H1 (cell line): Measurements from ENCODE around the gene LPP. TPM values are rescaled to one million over a fixed set of nuclear protein-coding genes. Genes with fewer than 3 reads are reported as not detected.

Source experiments
- CTCF ChIA-PET: fragments of 300-600 bp; sonication (Branson Sonifier 250); formaldehyde crosslinking; loops from one replicate; lab custom pipeline; 2021; ENCODE audit not compliant: partially characterized antibody; lab: Charles Lee
- POLR2A ChIA-PET: fragments of 300-600 bp; sonication (Branson Sonifier 250); formaldehyde crosslinking; loops from one replicate; lab custom pipeline; 2021; ENCODE audit warnings: inconsistent platforms; ENCODE audit not compliant: partially characterized antibody; lab: Charles Lee
- DNase-seq, 2 experiments: peaks; one replicate each; pipeline versions ENCODE4 v3.0.0 to v3.0.0-alpha.2; 2010 to 2022; ENCODE audit warnings: low spot score in 2 of 2, low read depth in 1 of 2, mixed read lengths in 1 of 2
- FAIRE-seq: peaks from 2 replicates; lab custom pipeline; 2011; peaks lifted over from hg19 to GRCh38; lab: Jason Lieb, UNC
- H2AFZ ChIP-seq: 2 replicates; pipeline ENCODE4 v1.8.1; 2012; ENCODE audit warnings: low read length, inconsistent platforms
- H2AK5ac ChIP-seq: 2 replicates; pipeline ENCODE4 v1.6.1; 2013; ENCODE audit warnings: low read depth, low read length
- H2BK120ac ChIP-seq: replicated peaks from 2 replicates; pipeline ENCODE3; 2013; ENCODE audit warnings: low read depth, low read length, inconsistent platforms
- H2BK12ac ChIP-seq: 2 replicates; pipeline ENCODE4 v1.6.1; 2013; ENCODE audit warnings: low read depth, low read length
- H2BK15ac ChIP-seq: 2 replicates; pipeline ENCODE4 v1.6.1; 2013; ENCODE audit warnings: low read length
- H2BK20ac ChIP-seq: 2 replicates; pipeline ENCODE4 v1.6.1; 2013; ENCODE audit warnings: low read length
- H2BK5ac ChIP-seq: 2 replicates; pipeline ENCODE4 v1.6.1; 2013; ENCODE audit warnings: low read depth, low read length
- H3K14ac ChIP-seq: 2 replicates; pipeline ENCODE4 v1.6.1; 2013; ENCODE audit warnings: inconsistent platforms; ENCODE audit not compliant: insufficient read length
- H3K18ac ChIP-seq: 2 replicates; pipeline ENCODE4 v1.6.1; 2013; ENCODE audit warnings: low read length; ENCODE audit errors: extremely low read depth
- H3K23ac ChIP-seq: 2 replicates; pipeline ENCODE4 v1.6.1; 2013; ENCODE audit warnings: inconsistent platforms; ENCODE audit not compliant: insufficient read length
- H3K23me2 ChIP-seq: 2 replicates; pipeline ENCODE4 v1.6.1; 2013; ENCODE audit warnings: low read depth, low read length
- H3K27ac ChIP-seq: 2 replicates; pipeline ENCODE4 v1.6.1; 2011; ENCODE audit warnings: low read depth, low read length, inconsistent platforms
- H3K27me3 ChIP-seq, 4 experiments: replicated peaks in 1 of 4; 1 replicate in 1 of 4; 2 replicates in 3 of 4; pipeline versions ENCODE4 v1.6.1 to v1.8.1; 2011 to 2013; ENCODE audit warnings: low read length in 3 of 4, mild to moderate bottlenecking in 3 of 4, inconsistent platforms in 2 of 4, mixed read lengths in 2 of 4, moderate library complexity in 1 of 4; ENCODE audit not compliant: control insufficient read depth in 3 of 4, insufficient read depth in 3 of 4; ENCODE audit errors: extremely low read depth in 1 of 4
- H3K36me3 ChIP-seq, 4 experiments: 2 replicates each; pipeline versions ENCODE4 v1.6.1 to v1.8.1; 2011 to 2013; ENCODE audit warnings: mild to moderate bottlenecking in 4 of 4, low read length in 3 of 4, moderate library complexity in 2 of 4, control low read depth in 1 of 4, inconsistent platforms in 1 of 4; ENCODE audit not compliant: insufficient read depth in 4 of 4, control insufficient read depth in 2 of 4
- H3K4ac ChIP-seq: replicated peaks from 2 replicates; pipeline ENCODE3; 2013; ENCODE audit warnings: low read length, low read depth, mixed read lengths, inconsistent platforms; ENCODE audit not compliant: insufficient read length
- H3K4me1 ChIP-seq, 4 experiments: replicated peaks in 1 of 4; 1 replicate in 1 of 4; 2 replicates in 3 of 4; pipeline versions ENCODE4 v1.6.1 to v1.8.1; 2011 to 2013; ENCODE audit warnings: low read length in 3 of 4, inconsistent platforms in 2 of 4, mixed read lengths in 1 of 4; ENCODE audit not compliant: insufficient read depth in 4 of 4, control insufficient read depth in 3 of 4
- H3K4me2 ChIP-seq, 2 experiments: 2 replicates each; pipeline versions ENCODE4 v1.6.1 to v1.8.1; 2011 to 2013; ENCODE audit warnings: low read depth in 2 of 2, low read length in 2 of 2, control low read depth in 1 of 2, inconsistent platforms in 1 of 2, mild to moderate bottlenecking in 1 of 2; ENCODE audit not compliant: insufficient read depth in 1 of 2
- H3K4me3 ChIP-seq, 4 experiments: fragments of 200-600, 300-600 bp in 1 of 4; sonication (generic), shearing (Covaris generic), sonication (Bioruptor Twin) in 1 of 4; 2 replicates each; pipeline versions ENCODE4 v1.5.1 to v1.8.1; 2011 to 2016; ENCODE audit warnings: low read length in 4 of 4, low read depth in 3 of 4, control low read depth in 2 of 4, inconsistent platforms in 2 of 4, mild to moderate bottlenecking in 2 of 4, mixed read lengths in 1 of 4, moderate library complexity in 1 of 4; ENCODE audit not compliant: insufficient read depth in 2 of 4; ENCODE audit errors: extremely low read depth in 1 of 4
- H3K56ac ChIP-seq: replicated peaks from 2 replicates; pipeline ENCODE3; 2013; ENCODE audit warnings: low read depth, mild to moderate bottlenecking, mixed read lengths, low read length, inconsistent platforms; ENCODE audit not compliant: insufficient read length
- H3K79me1 ChIP-seq: 2 replicates; pipeline ENCODE4 v1.6.1; 2013; ENCODE audit warnings: low read depth, low read length, control low read depth
- H3K79me2 ChIP-seq, 2 experiments: 2 replicates each; pipeline versions ENCODE4 v1.6.1 to v1.8.1; 2012 to 2013; ENCODE audit warnings: low read length in 2 of 2, mild to moderate bottlenecking in 2 of 2, inconsistent platforms in 1 of 2; ENCODE audit not compliant: insufficient read depth in 2 of 2, control insufficient read depth in 1 of 2
- H3K9ac ChIP-seq, 4 experiments: replicated peaks in 1 of 4; 1 replicate in 1 of 4; 2 replicates in 3 of 4; pipeline versions ENCODE4 v1.6.1 to v1.8.1; 2011 to 2013; ENCODE audit warnings: low read depth in 3 of 4, low read length in 3 of 4, control low read depth in 2 of 4, mild to moderate bottlenecking in 2 of 4, moderate library complexity in 2 of 4, inconsistent platforms in 1 of 4; ENCODE audit errors: extremely low read depth in 1 of 4
- H3K9me3 ChIP-seq, 2 experiments: 2 replicates each; pipeline versions ENCODE4 v1.6.1 to v1.8.1; 2012 to 2013; ENCODE audit warnings: mild to moderate bottlenecking in 2 of 2, moderate library complexity in 2 of 2, control low read depth in 1 of 2, inconsistent platforms in 1 of 2, low read depth in 1 of 2, low read length in 1 of 2, mixed read lengths in 1 of 2; ENCODE audit not compliant: insufficient read depth in 2 of 2
- H4K20me1 ChIP-seq, 2 experiments: replicated peaks in 1 of 2; 2 replicates each; pipeline versions ENCODE3 to v1.8.1; 2011 to 2013; ENCODE audit warnings: inconsistent platforms in 2 of 2, low read length in 2 of 2, mild to moderate bottlenecking in 1 of 2; ENCODE audit not compliant: insufficient read depth in 2 of 2, control insufficient read depth in 1 of 2
- H4K5ac ChIP-seq: 2 replicates; pipeline ENCODE4 v1.6.1; 2013; ENCODE audit warnings: low read length, low read depth, mixed read lengths, inconsistent platforms; ENCODE audit not compliant: insufficient read length
- H4K8ac ChIP-seq: 2 replicates; pipeline ENCODE4 v1.8.0; 2013; ENCODE audit warnings: mild to moderate bottlenecking, moderate library complexity, low read length, inconsistent platforms; ENCODE audit not compliant: insufficient read depth; ENCODE audit errors: extremely low read depth
- H4K91ac ChIP-seq: replicated peaks from 2 replicates; pipeline ENCODE3; 2013; ENCODE audit warnings: low read length, mixed read lengths, inconsistent platforms; ENCODE audit not compliant: insufficient read length
- ATF2 ChIP-seq: IDR thresholded peaks from 2 replicates; pipeline ENCODE4 v1.6.1; 2012; ENCODE audit warnings: low read length, inconsistent platforms
- ATF3 ChIP-seq: IDR thresholded peaks from 2 replicates; pipeline ENCODE4 v1.6.1; 2011; ENCODE audit warnings: low read depth, mild to moderate bottlenecking, low read length; ENCODE audit not compliant: insufficient read depth
- CHD2 ChIP-seq: IDR thresholded peaks from 2 replicates; pipeline ENCODE4 v1.6.1; 2012; ENCODE audit warnings: low read length, improper control_type of control experiment
- NANOG ChIP-seq: IDR thresholded peaks from 2 replicates; pipeline ENCODE4 v1.6.1; 2011; ENCODE audit warnings: low read length, low read depth, mild to moderate bottlenecking, inconsistent platforms; ENCODE audit not compliant: insufficient read depth, poor library complexity, severe bottlenecking
- TAF7 ChIP-seq: optimal IDR thresholded peaks from 2 replicates; pipeline ENCODE3; 2011; ENCODE audit warnings: low read depth, mild to moderate bottlenecking, inconsistent platforms, low read length, moderate library complexity, borderline replicate concordance
- WGBS, 2 experiments: shearing (Covaris generic) in 1 of 2; methylation state at CpG; one replicate each; pipeline versions ENCODE4 v1.1.6 to v1.1.7; 2013 to 2015; ENCODE audit warnings: low lambda C conversion rate in 2 of 2, mixed read lengths in 2 of 2, inconsistent platforms in 1 of 2, low coverage in 1 of 2, missing lambda C conversion rate in 1 of 2; ENCODE audit not compliant: insufficient replicate concordance in 2 of 2, insufficient coverage in 1 of 2, insufficient read length in 1 of 2; ENCODE audit errors: extremely low coverage in 1 of 2, missing lambda C conversion rate in 1 of 2; 5-methylcytosine and 5-hydroxymethylcytosine counted together
- polyA plus RNA-seq, 7 experiments: library from polyadenylated mRNA; depleted of rRNA in 3 of 7; stranded (reverse) in 5 of 7; unstranded in 2 of 7; fragments of >200 nt in 5 of 7; fragments of 200-250 nt in 2 of 7; gene quantifications; 1 replicate in 5 of 7; 2 replicates in 1 of 7; 4 replicates in 1 of 7; pipeline versions ENCODE4 v1.2.1 to v1.2.3, GENCODE V29; 2011 to 2013; ENCODE audit warnings: missing spikeins in 2 of 7, mixed read lengths in 2 of 7
- total RNA-seq: library from RNA; stranded (reverse); fragmentation: NEBNext Ultra II Directional; extraction: Animal tissue kit (Norgen Biotek cat#: 25700); gene quantifications from 2 replicates; pipeline ENCODE4 v1.2.1, GENCODE V29; 2021

Gene LPP
- total and polyA plus RNA-seq, 2 of the 8 experiments (the other 6 are each of a cell fraction or from before 2014, with no cell fraction given), result 10.0 to 53.3 TPM

- CTCF ChIA-PET, result no interaction called here
- H3K56ac ChIP-seq, result no peak overlapping the region
- no peak overlapping the region for H3K18ac ChIP-seq
- no peak overlapping the region for H3K9ac ChIP-seq
- H4K8ac ChIP-seq, result no peak overlapping the region
- no peaks in the 10 kb centered on the region for H3K36me3 ChIP-seq
- H4K5ac ChIP-seq, result no peak overlapping the region
- no peak overlapping the region for H2BK5ac ChIP-seq
- H3K4me3 ChIP-seq, result no peak overlapping the region
- no peak overlapping the region for H4K91ac ChIP-seq
- no peak overlapping the region for H3K23ac ChIP-seq
- no peak overlapping the region for H3K14ac ChIP-seq
- POLR2A ChIA-PET, result no interaction called here
- H4K20me1 ChIP-seq, result no peaks in the 10 kb centered on the region
- no peaks in the 10 kb centered on the region for H3K23me2 ChIP-seq
- no peaks in the 10 kb centered on the region for H3K9me3 ChIP-seq
- WGBS, 2 experiments, result 93% methylated on average over 7 of the region's 7 CpGs; no CpG with 5 or more reads in 1 of the 2 experiments
- no peak overlapping the region for H2BK15ac ChIP-seq
- FAIRE-seq (no peak), DNase-seq (no peak)
- no peaks in the 10 kb centered on the region for H3K79me1 ChIP-seq
- TF ChIP-seq CHD2, result no peak
- TF ChIP-seq ATF3, result no peak
- TF ChIP-seq TAF7, result no peak
- TF ChIP-seq NANOG, result no peak
- TF ChIP-seq ATF2, result no peak
- H2AFZ ChIP-seq, result no peak overlapping the region
- no peak overlapping the region for H3K4me2 ChIP-seq
- H2AK5ac ChIP-seq, result no peak overlapping the region
- H3K79me2 ChIP-seq, result no peaks in the 10 kb centered on the region
- H3K27me3 ChIP-seq, result no peaks in the 10 kb centered on the region
- H3K27ac ChIP-seq, result no peak overlapping the region
- H2BK120ac ChIP-seq, result no peak overlapping the region
- no peak overlapping the region for H2BK12ac ChIP-seq
- no peak overlapping the region for H3K4ac ChIP-seq
- H3K4me1 ChIP-seq, result peaks cover 0 to 6% (median 5%) of the 10 kb centered on the region in 4 experiments; a peak in 3 of 7 replicates
- H2BK20ac ChIP-seq, result no peak overlapping the region
Measured at GRCh38 chr3:188693435-188693834, 539.5 kb downstream of the LPP start.
